Activated effector memory CD4-positive, alpha-beta T cell treated with Interleukin-2 at 50 U/mL for 16 hours (primary cell): ENCODE measurements around the gene ACSL6.
"Not testable (repeated sequence)": the region's sequence is repeated elsewhere in the genome, so short reads cannot be mapped to it uniquely, and the experiment has no call there.

ENCODE experiments used
- DNase-seq: peaks from one replicate; pipeline ENCODE4 v3.0.0-alpha.2; 2020

ACSL6 gene

GRCh38 chr5:131926168-131926567, 85.3 kb downstream of the ACSL6 start:
- DNase-seq: no peak

DNA sequence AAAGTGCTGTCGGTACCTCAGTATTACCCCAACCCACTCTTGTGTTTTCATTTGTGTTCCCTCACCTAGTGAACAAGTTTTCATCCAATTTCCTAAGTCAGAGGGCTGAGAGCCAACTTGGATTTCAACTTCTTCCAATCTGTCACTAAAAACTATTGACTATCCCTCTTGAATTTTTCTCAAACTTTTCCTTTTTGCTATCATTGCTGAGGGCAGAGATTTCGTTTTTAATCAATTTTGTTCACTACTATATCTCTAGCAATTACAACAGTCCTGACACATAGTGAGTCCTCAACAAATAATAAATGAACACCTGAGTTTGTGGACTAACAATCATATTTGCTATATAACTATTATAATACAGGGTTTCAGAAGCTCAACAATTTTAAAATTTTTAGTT, 95.0 kb downstream of the ACSL6 start:
- no peak for DNase-seq

DNA sequence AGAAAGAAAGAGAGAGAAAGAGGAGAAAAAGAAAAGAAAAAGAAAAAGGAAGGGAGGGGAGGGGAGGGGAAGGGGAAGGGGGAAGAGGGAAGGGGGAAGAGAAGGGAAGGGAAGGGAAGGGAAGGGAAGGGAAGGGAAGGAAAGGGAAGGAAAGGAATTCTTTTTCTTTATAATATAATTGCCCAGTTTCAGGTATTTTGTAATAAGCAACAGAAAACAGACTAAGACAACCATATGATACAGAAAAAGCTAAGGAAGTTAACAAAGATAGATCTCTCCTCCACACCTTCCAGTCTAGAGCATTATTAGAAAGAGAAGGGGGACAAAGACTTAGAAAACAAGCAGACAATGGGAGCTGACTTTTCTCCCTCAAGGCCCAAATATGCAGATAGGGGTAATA, 97.0 kb downstream of the ACSL6 start:
- DNase-seq: no peak

- no peak for DNase-seq
Observed at GRCh38 chr5:131913603-131914002, 97.9 kb downstream of the ACSL6 start.

DNA sequence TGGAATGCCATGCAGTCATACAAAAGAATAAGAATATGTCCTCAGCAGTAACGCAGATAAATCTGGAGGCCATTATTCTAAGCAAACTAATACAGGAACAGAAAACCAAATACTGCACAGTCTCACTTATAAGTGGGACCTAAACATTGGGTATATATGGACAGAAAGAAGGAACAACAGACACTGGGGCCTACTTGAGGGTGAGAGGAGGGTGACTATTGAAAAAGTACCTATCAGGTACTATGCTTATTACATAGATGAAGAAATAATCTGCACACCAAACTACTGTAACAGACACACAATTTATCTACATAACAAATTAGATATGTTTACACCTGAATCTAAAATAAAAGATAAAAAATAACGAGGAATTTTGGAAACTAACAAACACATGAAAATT, 104.8 kb downstream of the ACSL6 start:
- DNase-seq: no peak

- not testable (repeated sequence) for DNase-seq
Observed at GRCh38 chr5:131902266-131902665, 109.2 kb downstream of the ACSL6 start.
